NCI-H345 (cell line): ENCODE measurements around the gene ODF2L.

Experiments
- DNase-seq: peaks from one replicate; lab custom pipeline; 2025; lab: John Stamatoyannopoulos, UW

ODF2L gene

DNA sequence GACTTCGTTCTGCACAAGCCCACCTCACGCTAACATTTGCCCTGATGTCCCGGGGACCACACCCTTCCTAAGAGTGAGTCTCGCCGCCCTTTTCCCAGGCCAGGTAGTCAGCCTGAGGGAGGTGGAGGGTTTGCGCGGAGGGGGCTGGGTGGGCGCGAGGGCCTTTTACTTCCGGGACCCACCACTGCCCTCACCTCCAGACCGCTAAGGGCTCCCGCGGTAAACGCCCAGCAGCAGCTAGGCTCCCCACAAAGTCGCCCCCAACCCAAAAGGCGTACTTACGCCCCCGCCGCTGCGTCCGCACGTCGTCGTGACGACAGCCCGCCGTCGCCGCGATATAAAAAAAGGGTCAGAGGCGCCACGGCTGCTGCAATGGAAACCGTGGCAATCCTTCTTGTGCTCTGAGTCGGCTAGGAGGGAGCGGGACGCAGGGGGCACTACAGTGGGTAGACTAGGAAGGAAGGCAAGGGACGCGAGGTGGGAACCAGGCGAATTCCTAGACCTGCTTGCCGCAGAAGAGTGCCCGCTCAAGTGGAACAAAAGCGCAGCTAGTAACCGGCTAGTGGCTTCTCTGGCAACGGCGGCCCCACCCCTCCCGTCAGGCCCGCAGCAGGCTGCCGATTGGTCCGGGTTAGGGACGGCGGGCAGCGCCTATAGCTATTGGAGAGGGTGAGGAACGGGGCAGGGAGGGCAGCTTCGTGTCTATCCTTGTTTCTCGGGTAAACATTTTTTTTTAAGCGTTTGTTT, at the start of gene ODF2L:
ODF2L (minus strand) TSS at position 573 of the 747 bp plus-strand sequence. CDS start 9,296 bp downstream, outside the sequence.
- DNase-seq: peak; percentile 89

GRCh38 chr1:86445919-86446318, 49.8 kb upstream of the ODF2L start:
- DNase-seq: no peak

DNA sequence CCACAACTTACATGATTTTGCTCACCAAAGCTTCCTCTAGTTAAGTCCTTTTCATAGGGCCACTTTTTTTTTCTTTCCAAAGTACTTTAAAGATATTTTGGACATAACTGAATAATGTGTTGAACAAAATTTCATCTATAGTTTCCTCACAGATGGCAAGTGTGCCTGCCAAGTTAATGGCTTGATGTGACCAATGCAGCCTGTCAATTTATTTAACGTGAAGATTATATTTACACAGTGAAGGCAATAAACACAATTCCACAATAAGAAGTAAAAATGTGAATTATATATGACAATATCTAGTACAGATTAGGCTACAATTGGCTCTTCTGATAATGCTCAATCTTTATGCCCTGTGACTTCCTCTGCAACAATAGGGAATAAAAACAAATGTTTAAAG, 45.9 kb upstream of the ODF2L start:
- DNase-seq: no peak

DNA sequence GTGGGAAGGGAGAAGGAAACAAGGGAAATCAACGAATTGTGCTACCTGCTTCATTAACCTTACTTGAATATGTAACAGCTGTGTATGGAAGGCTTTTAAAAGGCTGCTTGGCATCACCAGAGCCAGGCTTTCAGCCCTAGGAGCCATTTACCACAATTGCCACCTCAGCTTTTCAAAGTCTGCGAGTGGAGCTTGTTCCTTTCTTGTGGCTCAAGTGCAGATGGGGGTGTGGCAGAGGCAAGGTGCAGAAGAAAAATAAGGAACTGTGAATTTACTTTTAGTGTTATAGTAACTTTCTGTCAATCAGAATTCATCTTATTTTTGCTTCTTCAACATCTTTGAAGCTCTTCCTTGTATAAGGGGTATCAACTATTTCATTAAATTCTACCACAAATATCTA, 45.5 kb upstream of the ODF2L start:
- DNase-seq: no peak

DNA sequence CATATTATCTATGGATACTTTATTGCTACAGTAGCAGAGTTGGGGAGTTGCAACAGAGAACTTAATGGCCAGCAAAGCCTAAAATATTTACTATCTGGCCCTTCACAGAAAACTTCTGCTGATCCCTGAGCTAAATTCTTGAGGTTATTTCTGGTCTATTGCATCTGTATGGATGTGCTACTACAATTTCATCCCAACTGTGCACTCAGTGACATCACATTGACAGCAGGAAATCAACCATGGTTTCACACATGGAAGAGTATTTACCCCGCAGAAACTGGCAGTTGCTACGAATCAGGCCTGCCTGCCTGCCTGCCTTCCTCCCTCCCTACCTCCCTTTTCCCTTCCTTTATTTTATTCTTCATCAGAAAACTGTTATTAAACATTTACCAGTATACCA, 39.9 kb upstream of the ODF2L start:
- DNase-seq: peak; percentile 75

- no peak for DNase-seq
Measured at GRCh38 chr1:86435327-86435726, 39.2 kb upstream of the ODF2L start.

DNA sequence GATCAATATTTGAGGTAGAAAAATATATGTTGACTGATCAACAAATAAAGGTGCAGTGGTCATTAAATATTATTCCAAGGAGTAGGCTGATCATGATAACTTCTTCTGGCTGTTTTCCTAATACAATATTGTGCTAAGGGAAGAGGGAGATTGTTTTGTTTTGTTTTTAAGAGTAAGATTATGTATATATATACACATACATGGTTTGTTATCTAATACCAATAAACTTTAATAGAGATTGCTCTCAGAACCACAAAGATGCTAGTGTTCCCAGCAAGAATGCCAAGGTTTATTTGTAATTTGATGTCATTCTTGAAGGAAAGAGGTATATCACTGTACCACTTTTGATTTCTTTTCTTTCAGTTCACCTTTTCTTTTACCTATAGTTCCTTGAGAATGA, 37.9 kb upstream of the ODF2L start:
- no peak for DNase-seq

GRCh38 chr1:86430376-86430775, 34.3 kb upstream of the ODF2L start:
- DNase-seq: no peak

DNA sequence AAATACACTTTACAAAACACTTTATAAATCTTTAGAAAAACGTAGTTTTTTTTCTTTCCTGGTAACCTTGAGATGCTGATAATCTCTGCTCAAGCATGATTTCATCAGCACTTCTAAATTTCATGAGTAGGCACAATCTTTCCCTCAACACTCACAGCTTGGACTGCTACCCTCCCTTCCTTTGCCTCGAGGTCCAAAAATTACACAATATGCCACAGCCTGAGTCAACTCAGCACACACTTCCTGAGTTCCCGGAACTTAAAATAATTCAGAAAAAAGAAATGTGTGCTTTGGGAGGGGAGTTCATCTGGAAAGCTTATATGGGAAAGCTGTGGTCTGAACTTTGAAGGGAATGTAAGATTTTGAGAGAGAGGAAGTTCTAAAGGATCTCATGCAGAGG, 33.7 kb upstream of the ODF2L start:
- no peak for DNase-seq

- DNase-seq: no peak
Measured at GRCh38 chr1:86429122-86429725, 33.1 kb upstream of the ODF2L start.

GRCh38 chr1:86423873-86424272, 27.8 kb upstream of the ODF2L start, which contains the start of gene CLCA2:
TSS of gene CLCA2 (plus strand) at chr1:86424171. CDS start at chr1:86424248, 77 bp downstream.
- DNase-seq: no peak

GRCh38 chr1:86423473-86423872, 27.4 kb upstream of the ODF2L start:
- DNase-seq: no peak

GRCh38 chr1:86421601-86422280, 25.6 kb upstream of the ODF2L start:
- no peak for DNase-seq

DNA sequence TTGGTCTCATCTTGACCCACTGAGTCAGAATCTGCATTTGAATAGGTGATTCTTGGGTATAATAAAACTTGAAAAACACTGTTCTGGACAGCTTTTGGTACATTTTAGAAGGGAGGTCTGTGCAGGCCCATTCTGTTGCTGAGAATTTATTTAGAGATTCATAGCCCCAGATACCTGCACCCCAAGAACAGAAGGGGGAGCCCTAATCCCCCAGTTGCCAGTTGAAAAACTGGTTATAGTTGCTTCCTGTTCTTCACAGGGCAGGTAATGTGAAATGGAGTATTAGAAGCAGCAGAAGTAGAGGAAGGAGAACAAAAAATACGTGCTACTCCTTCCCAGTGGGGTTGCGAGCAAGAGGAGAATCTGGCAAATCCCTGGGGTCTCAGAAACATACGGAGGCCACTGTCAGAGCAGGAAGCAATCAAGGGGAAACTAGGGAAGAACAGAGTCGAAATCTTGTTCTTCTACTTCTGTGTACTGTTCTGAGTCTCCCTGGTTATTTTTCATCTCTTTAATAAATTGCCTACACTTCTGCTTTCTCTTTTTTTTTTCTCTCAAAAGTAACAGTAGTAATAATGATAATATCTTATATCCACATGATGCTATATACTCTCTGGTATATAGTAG, 23.3 kb upstream of the ODF2L start:
- no peak for DNase-seq

- peak; percentile 84 for DNase-seq
Measured at GRCh38 chr1:86416343-86416742, 20.2 kb upstream of the ODF2L start.

GRCh38 chr1:86410879-86411278, 14.8 kb upstream of the ODF2L start:
- no peak for DNase-seq

- peak; percentile 67 for DNase-seq
Measured at GRCh38 chr1:86409416-86410021, 13.4 kb upstream of the ODF2L start.

GRCh38 chr1:86396498-86396890, 371 bp upstream of the ODF2L start:
- no peak for DNase-seq

DNA sequence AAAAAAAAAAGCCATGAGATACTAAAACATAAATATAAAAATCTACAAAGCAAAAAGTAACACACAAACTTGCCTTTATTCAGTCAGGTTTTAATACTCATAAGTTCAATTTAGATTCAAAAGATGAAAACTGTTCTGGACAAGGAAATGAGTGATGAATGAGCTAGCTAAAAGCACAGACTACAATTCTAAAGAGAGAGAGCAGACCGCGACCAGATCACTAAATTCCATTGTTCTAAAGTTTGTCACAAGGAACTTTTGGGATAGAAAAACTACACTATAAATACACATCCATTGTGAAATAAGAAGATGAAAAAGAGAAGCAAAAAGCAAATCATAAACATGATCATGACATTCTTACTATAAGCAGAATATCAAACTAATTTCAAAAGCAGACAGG, 1.7 kb downstream of the ODF2L start:
- no peak for DNase-seq

DNA sequence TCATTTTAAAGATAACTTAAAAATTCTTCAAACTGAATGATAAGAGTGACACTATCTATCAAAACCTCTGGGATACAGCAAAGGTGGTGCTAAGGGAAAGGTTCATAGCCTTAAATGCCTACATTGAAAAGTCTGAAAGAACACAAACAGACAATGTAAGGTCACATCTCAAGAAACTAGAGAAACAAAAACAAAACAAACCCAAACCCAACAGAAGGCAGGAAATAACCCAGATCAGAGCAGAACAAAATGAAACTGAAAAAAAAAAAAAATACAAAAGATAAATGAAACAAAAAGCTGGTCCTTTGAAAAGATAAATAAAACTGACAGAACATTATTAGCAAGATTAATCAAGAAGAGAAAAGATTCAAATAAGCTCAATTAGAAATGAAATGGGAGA, 6.8 kb downstream of the ODF2L start:
- no peak for DNase-seq

DNA sequence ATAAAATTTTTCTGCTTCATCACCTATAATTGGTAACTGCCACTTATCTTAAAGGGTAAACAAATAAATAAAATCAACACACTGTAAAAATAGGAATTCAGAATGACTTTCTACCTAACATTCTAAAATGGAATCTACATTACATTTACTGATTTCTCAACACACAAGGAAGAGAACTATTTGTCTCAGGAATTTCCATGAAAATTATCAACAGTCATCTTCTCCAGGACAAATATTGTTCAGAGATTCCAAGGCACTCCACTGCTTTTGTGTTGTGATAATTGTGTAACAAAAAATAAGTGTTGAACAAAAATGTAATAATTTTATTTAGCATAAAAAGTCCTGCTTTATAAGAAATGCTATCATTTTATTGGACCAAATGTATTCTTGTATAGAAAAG, 7.3 kb downstream of the ODF2L start:
- DNase-seq: no peak

DNA sequence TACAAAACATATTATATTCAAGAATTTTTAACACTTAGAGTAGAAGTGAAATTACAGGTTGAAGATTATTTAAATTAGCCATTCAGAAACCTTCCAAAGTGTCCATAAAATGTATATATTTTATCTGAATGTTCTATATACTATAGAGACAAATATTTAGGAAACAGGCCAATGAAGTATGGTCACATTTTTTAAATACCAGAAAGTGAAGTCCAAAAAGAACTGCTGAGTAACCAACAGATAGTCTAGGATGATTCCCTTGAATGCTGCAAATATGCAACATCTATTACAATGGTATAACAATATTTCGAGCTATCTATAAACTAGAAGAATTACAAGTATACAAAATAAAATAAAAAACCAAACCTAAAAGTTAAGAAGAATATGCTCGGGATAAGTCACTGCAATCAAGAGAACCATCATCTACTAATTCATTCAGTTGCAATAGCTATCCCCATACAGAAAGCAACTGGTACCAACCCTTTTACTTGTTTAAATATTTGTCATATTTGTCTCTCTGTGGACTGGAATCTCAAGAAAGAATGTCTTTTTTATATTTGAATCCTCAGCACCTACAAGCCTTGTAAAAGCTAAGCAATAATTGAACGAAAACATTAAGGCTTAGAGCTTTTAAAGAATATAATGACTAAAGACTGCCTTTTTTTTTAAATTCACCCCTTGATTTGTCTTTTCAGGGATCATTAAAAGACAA, 8.1 kb downstream of the ODF2L start:
- DNase-seq: no peak
